ENCODE data around the gene MZB1. TPM values are rescaled to one million over a fixed set of nuclear protein-coding genes. Genes with fewer than 3 reads are reported as not detected.

Gene MZB1
- polyA plus RNA-seq, 1 of the 3 experiments (the other 2 are of a cell fraction), result not detected

GRCh38 chr5:139406963-139407362, 17.2 kb upstream of the MZB1 start (continued):
- TF ChIP-seq PBX3 (IDR thresholded peaks at IDR 0.05), result no peak
- TF ChIP-seq YY1 (IDR thresholded peaks at IDR 0.05; ENCODE audit: low read depth), result no peak
- no peak for TF ChIP-seq CHD2 (IDR thresholded peaks at IDR 0.05; ENCODE audit: low read length, partially characterized antibody)
- TF ChIP-seq RFX5 (IDR thresholded peaks at IDR 0.05; ENCODE audit: low read length), result no peak
- TF ChIP-seq FOSL2 (IDR thresholded peaks at IDR 0.05; ENCODE audit: borderline replicate concordance, low read depth), result no peak
- no peak for TF ChIP-seq RAD21 (IDR thresholded peaks at IDR 0.05; ENCODE audit: low read length)

GRCh38 chr5:139404484-139404840, 14.7 kb upstream of the MZB1 start:
- ChIA-PET POLR2A (interaction anchor here (0.6 to 1.1 kb wide), 3 partner anchors 10 to 156 kb away, joined by 3 to 4 read pairs (median 3); partner anchors contain the start of gene PROB1), CTCF (interaction anchor here (0.6 to 3.4 kb wide), 5 partner anchors 12 to 109 kb away, joined by 3 to 29 read pairs (median 7); partner anchors contain the start of genes MZB1 and PROB1)
- H4K20me1 ChIP-seq (ENCODE audit: insufficient read depth), result no peaks in the 10 kb centered on the region
- no peaks in the 10 kb centered on the region for H3K79me2 ChIP-seq (ENCODE audit: insufficient read depth)
- peak overlapping the region; percentile 76 for H3K4me2 ChIP-seq
- peak overlapping the region; percentile 82 for H2AFZ ChIP-seq (ENCODE audit: low read depth)
- peaks cover 0 to 2% of the 10 kb centered on the region in 2 experiments for H3K36me3 ChIP-seq (replicated peaks in 1 of 2; ENCODE audit: control insufficient read depth in 1 of 2, insufficient read depth in 2 of 2, low read length in 1 of 2)
- H3K27ac ChIP-seq (ENCODE audit: low read depth in 2 of 2, low read length in 1 of 2), result peak overlapping the region; percentile 83 to 94
- H3K9me2 ChIP-seq, result no peaks in the 10 kb centered on the region
- H3K9me3 ChIP-seq, result no peaks in the 10 kb centered on the region
- H3F3A ChIP-seq (replicated peaks; ENCODE audit: insufficient read depth), result peaks cover 8% of the 10 kb centered on the region
- peak overlapping the region; percentile 74; the same call in 1 of the 2 replicates for H3K9ac ChIP-seq
- WGBS (ENCODE audit: low lambda C conversion rate), result 86% methylated on average over 5 of the region's 5 CpGs
- H3K27me3 ChIP-seq (ENCODE audit: insufficient read depth), result no peaks in the 10 kb centered on the region
- H3K4me3 ChIP-seq (ENCODE audit: low read depth in 2 of 2, low read length in 1 of 2), result peak overlapping the region in 1 of 2 experiments; percentile 57; a peak in 2 of 4 replicates
- H3K4me1 ChIP-seq (ENCODE audit: control insufficient read depth in 1 of 2, insufficient read depth in 2 of 2, low read depth in 1 of 2, low read length in 1 of 2), result peaks cover 0 to 14% of the 10 kb centered on the region in 2 experiments; a peak in 1 of 4 replicates
- TF ChIP-seq REST (IDR thresholded peaks at IDR 0.05; ENCODE audit: low read depth, low read length), result no peak
- TF ChIP-seq USF2 (IDR thresholded peaks at IDR 0.05; ENCODE audit: borderline replicate concordance, low read depth, low read length), result no peak
- TF ChIP-seq YY1 (IDR thresholded peaks at IDR 0.05; ENCODE audit: low read depth), result no peak
- TF ChIP-seq TAF1 (IDR thresholded peaks at IDR 0.05; ENCODE audit: borderline replicate concordance, low read depth, low read length), result no peak
- no peak for TF ChIP-seq SMC3 (IDR thresholded peaks at IDR 0.05; ENCODE audit: low read depth, low read length)
- TF ChIP-seq POLR2AphosphoS5 (IDR thresholded peaks at IDR 0.05; ENCODE audit: low read depth, low read length), result no peak
- TF ChIP-seq ELF1 (IDR thresholded peaks at IDR 0.05), result no peak
- no peak for TF ChIP-seq MXI1 (IDR thresholded peaks at IDR 0.05; ENCODE audit: low read depth, low read length)
- no peak for TF ChIP-seq RCOR1 (IDR thresholded peaks at IDR 0.05; ENCODE audit: low read length)
- TF ChIP-seq SIN3A (IDR thresholded peaks at IDR 0.05; ENCODE audit: borderline replicate concordance, low read depth, low read length), result no peak
- TF ChIP-seq RFX5 (IDR thresholded peaks at IDR 0.05; ENCODE audit: low read length), result no peak
- TF ChIP-seq TCF12 (IDR thresholded peaks at IDR 0.05), result no peak
- no peak for TF ChIP-seq NFIC (IDR thresholded peaks at IDR 0.05; ENCODE audit: borderline replicate concordance)
- no peak for DNase-seq

All from SK-N-SH (cell line).